ENCODE measurements around the gene GABRR2. TPM values are rescaled to one million over a fixed set of nuclear protein-coding genes. Genes with fewer than 3 reads are reported as not detected.

GABRR2 gene
- total and polyA plus RNA-seq, 10 of the 15 experiments (the other 5 are each of a cell fraction or from before 2014, with no cell fraction given): 0.16 to 0.72 (median 0.32) TPM; not detected in 2

- Histone ChIP-seq H3K79me2 (ENCODE audit: control insufficient read depth, insufficient read depth, low read length) (no peaks in the 10 kb centered on the region), H3K4me3 (no peak overlapping the region), H3K27ac (ENCODE audit: control insufficient read depth, insufficient read depth) (no peak overlapping the region), H4K20me1 (ENCODE audit: control insufficient read depth, insufficient read depth) (no peaks in the 10 kb centered on the region), H3K4me1 (ENCODE audit: control insufficient read depth, insufficient read depth, low read length) (peaks cover 14% of the 10 kb centered on the region), H3K9me3 (replicated peaks; ENCODE audit: control insufficient read depth, insufficient read depth, low read length) (no peaks in the 10 kb centered on the region; the same call in 2 of the 3 replicates), H3K9ac (ENCODE audit: control insufficient read depth, insufficient read depth, low read length) (no peak overlapping the region), H3K36me3 (ENCODE audit: control insufficient read depth in 2 of 2, insufficient read depth in 2 of 2, low read length in 1 of 2) (no peaks in the 10 kb centered on the region), H2AFZ (ENCODE audit: control insufficient read depth, low read depth, low read length) (peak overlapping the region; percentile 60; the same call in 1 of the 2 replicates), H3K4me2 (ENCODE audit: control insufficient read depth, insufficient read depth) (no peak overlapping the region), H3K27me3 (replicated peaks in 1 of 2; ENCODE audit: control insufficient read depth in 2 of 2, insufficient read depth in 2 of 2, low read length in 1 of 2) (no peaks in the 10 kb centered on the region)
- SMC1A ChIA-PET (ENCODE audit: uncharacterized antibody, unreplicated experiment): interaction anchor here (0.6 to 3.2 kb wide), 6 partner anchors 11 to 264 kb away, joined by 3 to 28 read pairs (median 4); no protein-coding TSS in a partner anchor
- in situ Hi-C loops (cut with MboI) (loop anchor here (5.0 kb wide), 1 partner anchor 261 kb away; no protein-coding TSS in a partner anchor), intact Hi-C loops (cut with micrococcal nuclease; ENCODE audit: unreplicated experiment) (loop anchor here (2.0 kb wide), 1 partner anchor 120 kb away; no protein-coding TSS in a partner anchor)
- CTCF ChIA-PET: interaction anchor here (0.6 to 1.8 kb wide), 6 partner anchors 82 to 261 kb away, joined by 3 to 9 read pairs (median 4); no protein-coding TSS in a partner anchor
- no peak for FAIRE-seq
- POLR2A ChIA-PET: no interaction called here
- BruUV-seq (replicated peaks): no TSS peak
- 6% methylated on average over 1 of the region's 1 CpG for WGBS (ENCODE audit: insufficient coverage, insufficient replicate concordance, low lambda C conversion rate, missing lambda C conversion rate)
- no peak for ATAC-seq
- no peak for DNase-seq (ENCODE audit: low read depth, low spot score)
- RAD21 ChIA-PET (ENCODE audit: unreplicated experiment): interaction anchor here (1.1 to 1.7 kb wide), 4 partner anchors 17 to 261 kb away, joined by 3 to 9 read pairs (median 3); partner anchors contain the start of gene PNRC1
- no peak for TF ChIP-seq ZNF217 (IDR thresholded peaks at IDR 0.05)
- TF ChIP-seq HDGF (IDR thresholded peaks at IDR 0.05): no peak
- no peak for TF ChIP-seq DPF2 (IDR thresholded peaks at IDR 0.05)
- no peak for TF ChIP-seq IKZF1 (conservative IDR thresholded peaks at IDR 0.05)
- no peak for TF ChIP-seq PAX5 (IDR thresholded peaks at IDR 0.05; ENCODE audit: borderline replicate concordance, low read depth, low read length)
- no peak for TF ChIP-seq NR2F1 (conservative IDR thresholded peaks at IDR 0.05)
- no peak for TF ChIP-seq ESRRA (IDR thresholded peaks at IDR 0.05; ENCODE audit: low read length)
- no peak for TF ChIP-seq BCLAF1 (IDR thresholded peaks at IDR 0.05)
- TF ChIP-seq SMAD1 (IDR thresholded peaks at IDR 0.05; ENCODE audit: low read depth, partially characterized antibody): no peak
- no peak for TF ChIP-seq PKNOX1 (IDR thresholded peaks at IDR 0.05)
Observed at GRCh38 chr6:89243331-89243629, 71.8 kb downstream of the GABRR2 start.
